Gastrocnemius medialis (tissue), 4 donors: Measurements from ENCODE around the gene TMEM59L.

ENCODE experiments used
- CTCF ChIP-seq, 5 experiments: fragments of 450-650 bp in 3 of 5; fragments of 200-600 bp in 2 of 5; sonication (generic) in 2 of 5; IDR thresholded peaks in 4 of 5; conservative IDR thresholded peaks in 1 of 5; 1 replicate in 4 of 5; 2 replicates in 1 of 5; pipeline ENCODE4 v1.5.1; 2016 to 2019; ENCODE audit warnings: antibody characterized with exemption in 5 of 5, mild to moderate bottlenecking in 3 of 5, moderate library complexity in 3 of 5
- POLR2A ChIP-seq, 2 donors: fragments of 450-650 bp; IDR thresholded peaks; one replicate each; pipeline ENCODE4 v1.6.1; 2017; ENCODE audit warnings: antibody characterized with exemption in 2 of 2, mild to moderate bottlenecking in 2 of 2, moderate library complexity in 2 of 2

GRCh38 chr19:18574691-18575291 is 37.9 kb upstream of the TMEM59L start:
- TF ChIP-seq CTCF (IDR thresholded peaks at IDR 0.05 in 4 of 5, conservative IDR thresholded peaks at IDR 0.05 in 1 of 5) (no peak), POLR2A (IDR thresholded peaks at IDR 0.05) (no peak)
